PC-9 (cell line): ENCODE data around the gene DTX4. TPM values are rescaled to one million over a fixed set of nuclear protein-coding genes. Genes with fewer than 3 reads are reported as not detected.

Source experiments
- BruUV-seq: library from RNA; stranded (reverse); fragments of 400-500 nt; replicated peaks from 2 replicates; lab custom pipeline; 2021; lab: Mats Ljungman, UMichigan
- CTCF ChIA-PET: fragments of 300-600 bp; sonication (Branson Sonifier 250); formaldehyde crosslinking; loops from one replicate; lab custom pipeline; 2022; ENCODE audit warnings: antibody characterized with exemption; lab: Charles Lee
- POLR2A ChIA-PET: fragments of 300-600 bp; sonication (Branson Sonifier 250); formaldehyde crosslinking; loops from one replicate; lab custom pipeline; 2022; ENCODE audit warnings: antibody characterized with exemption; ENCODE audit not compliant: unreplicated experiment; lab: Charles Lee
- DNase-seq, 2 experiments: peaks; one replicate each; pipeline versions ENCODE4 v3.0.0 to v3.0.0-alpha.2; 2015 to 2022; ENCODE audit warnings: mixed read lengths in 1 of 2
- H2AFZ ChIP-seq: fragments of 200-600 bp; sonication (generic); 2 replicates; pipeline ENCODE4 v1.8.1; 2017; ENCODE audit warnings: antibody characterized with exemption
- H3F3A ChIP-seq: fragments of 200-600 bp; sonication (generic); 2 replicates; pipeline ENCODE4 v1.8.1; 2017; ENCODE audit warnings: antibody characterized with exemption, mild to moderate bottlenecking, low read depth; ENCODE audit not compliant: insufficient read depth
- H3K27ac ChIP-seq: fragments of 200-600 bp; sonication (generic); 2 replicates; pipeline ENCODE4 v1.6.1; 2016; ENCODE audit warnings: mixed run types
- H3K27me3 ChIP-seq: fragments of 200-600 bp; sonication (generic); 2 replicates; pipeline ENCODE4 v1.6.1; 2016; ENCODE audit warnings: low read depth, mixed run types; ENCODE audit not compliant: insufficient read depth
- H3K36me3 ChIP-seq: fragments of 200-600 bp; sonication (generic); 2 replicates; pipeline ENCODE4 v1.6.1; 2016; ENCODE audit warnings: low read depth, mixed run types
- H3K4me1 ChIP-seq: fragments of 200-600 bp; sonication (generic); replicated peaks from 2 replicates; pipeline ENCODE4 v1.6.1; 2016; ENCODE audit warnings: mixed run types; ENCODE audit not compliant: insufficient read depth
- H3K4me2 ChIP-seq: fragments of 200-600 bp; sonication (generic); 2 replicates; pipeline ENCODE4 v1.6.1; 2017; ENCODE audit warnings: mixed run types
- H3K4me3 ChIP-seq: fragments of 200-600 bp; sonication (generic); 2 replicates; pipeline ENCODE4 v1.6.1; 2016; ENCODE audit warnings: mixed run types
- H3K79me2 ChIP-seq: fragments of 200-600 bp; sonication (generic); 2 replicates; pipeline ENCODE4 v1.6.1; 2017; ENCODE audit warnings: low read depth, mixed run types
- H3K9me2 ChIP-seq: fragments of 200-600 bp; sonication (generic); 2 replicates; pipeline ENCODE4 v1.8.1; 2017; ENCODE audit warnings: mild to moderate bottlenecking; ENCODE audit not compliant: insufficient read depth
- H3K9me3 ChIP-seq: fragments of 200-600 bp; sonication (generic); 2 replicates; pipeline ENCODE4 v1.8.1; 2016; ENCODE audit warnings: low read depth; ENCODE audit not compliant: insufficient read depth
- H4K20me1 ChIP-seq: fragments of 200-600 bp; sonication (generic); 2 replicates; pipeline ENCODE4 v1.8.1; 2017; ENCODE audit not compliant: insufficient read depth
- EZH2 ChIP-seq: fragments of 200-600 bp; sonication (generic); IDR thresholded peaks from 2 replicates; pipeline ENCODE4 v1.8.0; 2017; ENCODE audit warnings: antibody characterized with exemption, low read depth
- intact Hi-C: fragments of 100-400 bp; cut with micrococcal nuclease; formaldehyde crosslinking; loops from one replicate; pipeline ENCODE4 v1.10.0; 2022; ENCODE audit not compliant: unreplicated experiment
- total RNA-seq: library from RNA; stranded (reverse); gene quantifications from 2 replicates; pipeline ENCODE4 v1.2.3, GENCODE V29; 2021
- TF ChIP-seq, protein P1 (sequence below): fragments of 200-600 bp; sonication (generic); conservative IDR thresholded peaks from 2 replicates; pipeline ENCODE4 v1.6.1; 2017; ENCODE audit warnings: mixed run types, antibody characterized with exemption, mild to moderate bottlenecking, moderate library complexity

The DTX4 gene
- total RNA-seq, 1 experiment from 2014 or later, result 34.5 TPM

DNA sequence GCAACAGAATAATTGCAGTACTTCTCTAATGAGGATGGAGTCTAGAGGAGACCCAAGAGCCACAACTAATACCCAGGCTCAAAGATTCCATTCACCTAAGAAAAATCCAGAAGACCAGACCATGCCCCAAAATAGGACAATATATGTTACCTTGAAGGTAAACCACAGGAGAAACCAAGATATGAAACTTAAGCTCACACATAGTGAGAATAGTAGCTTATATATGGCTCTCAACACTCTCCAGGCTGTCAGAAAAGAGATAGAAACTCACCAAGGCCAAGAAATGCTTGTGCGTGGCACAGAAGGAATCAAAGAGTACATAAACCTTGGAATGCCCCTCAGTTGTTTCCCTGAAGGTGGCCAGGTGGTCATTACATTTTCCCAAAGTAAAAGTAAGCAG, 20.2 kb upstream of the DTX4 start:
- ChIA-PET POLR2A (no interaction called here), CTCF (no interaction called here)
- no peaks in the 10 kb centered on the region; the same call in 1 of the 2 replicates for H3K9me2 ChIP-seq
- intact Hi-C loops, result no loop called here
- no peak overlapping the region for H3K27ac ChIP-seq
- BruUV-seq, result no TSS peak
- H3K4me3 ChIP-seq, result no peak overlapping the region
- H3K9me3 ChIP-seq, result no peaks in the 10 kb centered on the region
- H4K20me1 ChIP-seq, result no peaks in the 10 kb centered on the region
- H2AFZ ChIP-seq, result no peak overlapping the region
- DNase-seq, result no peak
- H3F3A ChIP-seq, result no peaks in the 10 kb centered on the region
- H3K4me2 ChIP-seq, result no peak overlapping the region
- H3K36me3 ChIP-seq, result peaks cover 10% of the 10 kb centered on the region
- TF ChIP-seq, protein P1, sequence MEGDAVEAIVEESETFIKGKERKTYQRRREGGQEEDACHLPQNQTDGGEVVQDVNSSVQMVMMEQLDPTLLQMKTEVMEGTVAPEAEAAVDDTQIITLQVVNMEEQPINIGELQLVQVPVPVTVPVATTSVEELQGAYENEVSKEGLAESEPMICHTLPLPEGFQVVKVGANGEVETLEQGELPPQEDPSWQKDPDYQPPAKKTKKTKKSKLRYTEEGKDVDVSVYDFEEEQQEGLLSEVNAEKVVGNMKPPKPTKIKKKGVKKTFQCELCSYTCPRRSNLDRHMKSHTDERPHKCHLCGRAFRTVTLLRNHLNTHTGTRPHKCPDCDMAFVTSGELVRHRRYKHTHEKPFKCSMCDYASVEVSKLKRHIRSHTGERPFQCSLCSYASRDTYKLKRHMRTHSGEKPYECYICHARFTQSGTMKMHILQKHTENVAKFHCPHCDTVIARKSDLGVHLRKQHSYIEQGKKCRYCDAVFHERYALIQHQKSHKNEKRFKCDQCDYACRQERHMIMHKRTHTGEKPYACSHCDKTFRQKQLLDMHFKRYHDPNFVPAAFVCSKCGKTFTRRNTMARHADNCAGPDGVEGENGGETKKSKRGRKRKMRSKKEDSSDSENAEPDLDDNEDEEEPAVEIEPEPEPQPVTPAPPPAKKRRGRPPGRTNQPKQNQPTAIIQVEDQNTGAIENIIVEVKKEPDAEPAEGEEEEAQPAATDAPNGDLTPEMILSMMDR, result no peak
- TF ChIP-seq EZH2, result no peak
- H3K4me1 ChIP-seq, result no peaks in the 10 kb centered on the region
- H3K79me2 ChIP-seq, result no peaks in the 10 kb centered on the region
- H3K27me3 ChIP-seq, result no peaks in the 10 kb centered on the region

DNA sequence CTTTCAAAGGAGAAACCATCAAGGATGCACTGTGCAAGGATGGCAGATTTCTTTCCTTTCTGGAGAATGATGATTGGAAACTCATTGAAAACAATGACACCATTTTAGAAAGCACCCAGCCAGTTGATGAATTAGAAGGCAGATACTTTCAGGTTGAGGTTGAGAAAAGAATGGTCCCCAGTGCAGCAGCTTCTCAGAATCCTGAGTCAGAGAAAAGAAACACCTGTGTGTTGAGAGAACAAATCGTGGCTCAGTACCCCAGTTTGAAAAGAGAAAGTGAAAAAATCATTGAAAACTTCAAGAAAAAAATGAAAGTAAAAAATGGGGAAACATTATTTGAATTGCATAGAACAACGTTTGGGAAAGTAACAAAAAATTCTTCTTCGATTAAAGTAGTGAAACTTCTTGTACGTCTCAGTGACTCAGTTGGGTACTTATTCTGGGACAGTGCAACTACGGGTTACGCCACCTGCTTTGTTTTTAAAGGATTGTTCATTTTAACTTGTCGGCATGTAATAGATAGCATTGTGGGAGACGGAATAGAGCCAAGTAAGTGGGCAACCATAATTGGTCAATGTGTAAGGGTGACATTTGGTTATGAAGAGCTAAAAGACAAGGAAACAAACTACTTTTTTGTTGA, 19.5 kb upstream of the DTX4 start:
- ChIA-PET POLR2A (no interaction called here), CTCF (no interaction called here)
- TF ChIP-seq, protein P1, result no peak
- no peak for TF ChIP-seq EZH2
- H3F3A ChIP-seq, result no peaks in the 10 kb centered on the region
- H3K27me3 ChIP-seq, result no peaks in the 10 kb centered on the region
- peaks cover 10% of the 10 kb centered on the region for H3K36me3 ChIP-seq
- H3K4me2 ChIP-seq, result no peak overlapping the region
- no peaks in the 10 kb centered on the region for H3K9me2 ChIP-seq
- no peaks in the 10 kb centered on the region for H3K79me2 ChIP-seq
- intact Hi-C loops, result no loop called here
- H4K20me1 ChIP-seq, result no peaks in the 10 kb centered on the region
- DNase-seq, result no peak
- no TSS peak for BruUV-seq
- no peak overlapping the region for H3K4me3 ChIP-seq
- no peaks in the 10 kb centered on the region for H3K9me3 ChIP-seq
- H3K27ac ChIP-seq, result no peak overlapping the region
- H2AFZ ChIP-seq, result no peak overlapping the region
- no peaks in the 10 kb centered on the region for H3K4me1 ChIP-seq

DNA sequence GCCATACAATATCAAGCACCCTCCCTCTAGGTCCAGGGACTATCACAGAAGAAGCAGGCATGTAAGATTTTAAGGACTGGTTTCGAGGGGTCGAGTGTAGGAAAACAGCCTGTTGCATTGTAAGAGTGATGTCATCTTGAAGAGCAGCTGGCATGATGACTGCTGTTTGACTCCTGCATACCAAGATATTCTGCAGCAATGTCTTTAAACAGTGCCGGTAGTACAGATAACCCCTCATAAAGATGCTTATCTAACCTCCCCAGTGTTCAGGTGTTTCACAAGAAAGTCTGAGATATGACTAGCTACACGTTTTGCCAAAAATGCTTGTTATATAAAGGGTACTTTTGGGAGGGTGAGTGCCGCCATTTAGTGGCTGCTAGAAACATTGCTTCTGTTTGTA, 17.3 kb upstream of the DTX4 start:
- intact Hi-C loops, result no loop called here
- Histone ChIP-seq H3K79me2 (no peaks in the 10 kb centered on the region), H3K9me3 (no peaks in the 10 kb centered on the region), H3K9me2 (no peaks in the 10 kb centered on the region), H3F3A (no peaks in the 10 kb centered on the region), H3K27me3 (no peaks in the 10 kb centered on the region), H3K27ac (no peak overlapping the region), H3K4me1 (no peaks in the 10 kb centered on the region), H3K4me3 (no peak overlapping the region), H3K4me2 (no peak overlapping the region), H4K20me1 (no peaks in the 10 kb centered on the region), H2AFZ (no peak overlapping the region), H3K36me3 (peaks cover 7% of the 10 kb centered on the region; the same call in 1 of the 2 replicates)
- BruUV-seq, result no TSS peak
- TF ChIP-seq, protein P1, result no peak
- DNase-seq, result no peak
- ChIA-PET CTCF (interaction anchor here (0.6 kb wide), 1 partner anchor 14 kb away, joined by 3 read pairs; no protein-coding TSS in a partner anchor), POLR2A (no interaction called here)
